ENCODE measurements around the gene HOOK2.

DNA sequence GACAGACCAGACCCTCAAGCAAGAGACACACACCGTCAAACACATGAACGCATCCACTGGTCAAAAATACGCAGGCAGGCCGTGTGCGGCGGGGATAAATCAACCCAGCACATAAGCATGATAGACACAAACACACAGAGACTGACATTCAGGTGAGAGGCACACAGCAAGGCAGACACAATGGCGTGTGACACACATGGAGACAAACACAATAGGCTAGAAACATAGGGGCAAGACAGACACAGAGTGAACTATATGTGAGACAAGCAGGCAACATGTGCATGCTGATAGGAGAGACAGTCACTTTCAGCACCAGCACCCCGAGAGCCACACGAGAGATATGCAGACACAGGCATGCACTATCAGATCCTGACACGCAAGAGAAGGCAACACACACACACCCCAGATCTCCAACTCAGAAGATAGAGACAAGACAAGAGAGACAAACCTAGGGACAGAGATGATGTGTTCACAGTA is 9.1 kb upstream of the HOOK2 start:
- TF ChIP-seq, protein P1, sequence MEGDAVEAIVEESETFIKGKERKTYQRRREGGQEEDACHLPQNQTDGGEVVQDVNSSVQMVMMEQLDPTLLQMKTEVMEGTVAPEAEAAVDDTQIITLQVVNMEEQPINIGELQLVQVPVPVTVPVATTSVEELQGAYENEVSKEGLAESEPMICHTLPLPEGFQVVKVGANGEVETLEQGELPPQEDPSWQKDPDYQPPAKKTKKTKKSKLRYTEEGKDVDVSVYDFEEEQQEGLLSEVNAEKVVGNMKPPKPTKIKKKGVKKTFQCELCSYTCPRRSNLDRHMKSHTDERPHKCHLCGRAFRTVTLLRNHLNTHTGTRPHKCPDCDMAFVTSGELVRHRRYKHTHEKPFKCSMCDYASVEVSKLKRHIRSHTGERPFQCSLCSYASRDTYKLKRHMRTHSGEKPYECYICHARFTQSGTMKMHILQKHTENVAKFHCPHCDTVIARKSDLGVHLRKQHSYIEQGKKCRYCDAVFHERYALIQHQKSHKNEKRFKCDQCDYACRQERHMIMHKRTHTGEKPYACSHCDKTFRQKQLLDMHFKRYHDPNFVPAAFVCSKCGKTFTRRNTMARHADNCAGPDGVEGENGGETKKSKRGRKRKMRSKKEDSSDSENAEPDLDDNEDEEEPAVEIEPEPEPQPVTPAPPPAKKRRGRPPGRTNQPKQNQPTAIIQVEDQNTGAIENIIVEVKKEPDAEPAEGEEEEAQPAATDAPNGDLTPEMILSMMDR (IDR thresholded peaks at IDR 0.05 in 8 of 11, conservative IDR thresholded peaks at IDR 0.05 in 3 of 11), result no peak
- no peak for TF ChIP-seq POLR2A (IDR thresholded peaks at IDR 0.05)
- TF ChIP-seq POLR2AphosphoS5 (IDR thresholded peaks at IDR 0.05), result no peak

Measured in spleen (tissue), 7 donors.